NCI-H82 treated with DMSO at 0.1 percent for 48 hours (cell line): ENCODE measurements around the gene HDAC4.

Source experiments
- DNase-seq: peaks from one replicate; lab custom pipeline; 2025; ENCODE audit not compliant: unreplicated experiment; lab: John Stamatoyannopoulos, UW

The HDAC4 gene

GRCh38 chr2:239385096-239386000, 15.5 kb downstream of the HDAC4 start:
- DNase-seq: no peak

- no peak for DNase-seq
Measured at GRCh38 chr2:239383759-239384156, 17.1 kb downstream of the HDAC4 start.

- no peak for DNase-seq
Measured at GRCh38 chr2:239383036-239383758, 17.6 kb downstream of the HDAC4 start.

- no peak for DNase-seq
Measured at GRCh38 chr2:239382384-239382880, 18.4 kb downstream of the HDAC4 start.

GRCh38 chr2:239381709-239382134, 19.1 kb downstream of the HDAC4 start:
- no peak for DNase-seq

GRCh38 chr2:239380831-239381708, 19.8 kb downstream of the HDAC4 start:
- no peak for DNase-seq

GRCh38 chr2:239379641-239380170, 21.1 kb downstream of the HDAC4 start:
- DNase-seq: no peak

- no peak for DNase-seq
Measured at GRCh38 chr2:239378918-239379640, 21.7 kb downstream of the HDAC4 start.

GRCh38 chr2:239378021-239378917, 22.6 kb downstream of the HDAC4 start:
- DNase-seq: no peak

- no peak for DNase-seq
Measured at GRCh38 chr2:239377591-239377990, 23.2 kb downstream of the HDAC4 start.

- DNase-seq: no peak
Measured at GRCh38 chr2:239376942-239377531, 23.8 kb downstream of the HDAC4 start.

- DNase-seq: no peak
Measured at GRCh38 chr2:239376351-239376750, 24.5 kb downstream of the HDAC4 start.

- DNase-seq: no peak
Measured at GRCh38 chr2:239375278-239376061, 25.4 kb downstream of the HDAC4 start.

GRCh38 chr2:239374896-239375277, 25.9 kb downstream of the HDAC4 start:
- DNase-seq: no peak

GRCh38 chr2:239372835-239373234, 28.0 kb downstream of the HDAC4 start:
- DNase-seq: no peak

- DNase-seq: no peak
Measured at GRCh38 chr2:239371726-239372686, 28.8 kb downstream of the HDAC4 start.
